HEK293T (cell line): ENCODE measurements around the gene SLC22A2.

Source experiments
- CTCF ChIA-PET: fragments of 350-600 bp; formaldehyde crosslinking; extraction: SDS; loops from one replicate; lab custom pipeline; 2021; ENCODE audit warnings: antibody characterized with exemption, inconsistent platforms; lab: Yijun Ruan, JAX
- POLR2A ChIA-PET: fragments of 350-600 bp; formaldehyde crosslinking; extraction: SDS; loops from one replicate; lab custom pipeline; 2020; ENCODE audit warnings: antibody characterized with exemption, inconsistent platforms; lab: Yijun Ruan, JAX
- DNase-seq: peaks from one replicate; pipeline ENCODE4 v3.0.0; 2012; ENCODE audit warnings: mixed read lengths; ENCODE audit errors: extremely low spot score
- ARNT ChIP-seq: fragments of 450-650 bp; IDR thresholded peaks from 2 replicates; pipeline ENCODE4 v1.6.1; 2017; ENCODE audit warnings: mild to moderate bottlenecking
- BHLHE40 ChIP-seq: fragments of 450-650 bp; IDR thresholded peaks from 2 replicates; pipeline ENCODE4 v1.6.1; 2016; ENCODE audit warnings: mild to moderate bottlenecking, moderate library complexity, borderline replicate concordance
- CTBP1 ChIP-seq: fragments of 450-650 bp; IDR thresholded peaks from 2 replicates; pipeline ENCODE4 v1.6.1; 2016; ENCODE audit warnings: borderline replicate concordance
- ELF4 ChIP-seq: fragments of 450-650 bp; IDR thresholded peaks from 2 replicates; pipeline ENCODE4 v1.6.1; 2017; ENCODE audit warnings: antibody characterized with exemption
- FOXA1 ChIP-seq: fragments of 450-650 bp; IDR thresholded peaks from 2 replicates; pipeline ENCODE4 v1.6.1; 2016; ENCODE audit warnings: mild to moderate bottlenecking
- FOXK2 ChIP-seq: fragments of 450-650 bp; IDR thresholded peaks from 2 replicates; pipeline ENCODE4 v1.6.1; 2016; ENCODE audit warnings: mild to moderate bottlenecking
- FOXM1 ChIP-seq: fragments of 450-650 bp; IDR thresholded peaks from 2 replicates; pipeline ENCODE4 v1.6.1; 2017; ENCODE audit warnings: mild to moderate bottlenecking, borderline replicate concordance
- HDGF ChIP-seq: fragments of 450-650 bp; IDR thresholded peaks from 2 replicates; pipeline ENCODE4 v1.6.1; 2017; ENCODE audit warnings: antibody characterized with exemption, borderline replicate concordance
- L3MBTL2 ChIP-seq: fragments of 450-650 bp; conservative IDR thresholded peaks from 2 replicates; pipeline ENCODE4 v1.6.1; 2016; ENCODE audit warnings: mild to moderate bottlenecking
- LEF1 ChIP-seq: fragments of 450-650 bp; IDR thresholded peaks from 2 replicates; pipeline ENCODE4 v1.6.1; 2017; ENCODE audit warnings: mild to moderate bottlenecking, borderline replicate concordance
- NFRKB ChIP-seq: fragments of 450-650 bp; IDR thresholded peaks from 2 replicates; pipeline ENCODE4 v1.6.1; 2016; ENCODE audit warnings: mild to moderate bottlenecking, moderate library complexity
- PKNOX1 ChIP-seq: fragments of 450-650 bp; IDR thresholded peaks from 2 replicates; pipeline ENCODE4 v1.6.1; 2016
- SP1 ChIP-seq: fragments of 450-650 bp; IDR thresholded peaks from 2 replicates; pipeline ENCODE4 v1.6.1; 2017
- SUZ12 ChIP-seq: fragments of 450-650 bp; IDR thresholded peaks from 2 replicates; pipeline ENCODE4 v1.6.1; 2016; ENCODE audit warnings: mild to moderate bottlenecking
- TARDBP ChIP-seq: fragments of 450-650 bp; IDR thresholded peaks from 2 replicates; pipeline ENCODE4 v1.6.1; 2016
- ZNF384 ChIP-seq: fragments of 450-650 bp; IDR thresholded peaks from 2 replicates; pipeline ENCODE4 v1.6.1; 2016

SLC22A2 gene

GRCh38 chr6:160276126-160276525, 17.5 kb upstream of the SLC22A2 start:
- ChIA-PET POLR2A (no interaction called here), CTCF (no interaction called here)
- TF ChIP-seq BHLHE40 (no peak), ZNF384 (no peak), ARNT (no peak), FOXA1 (no peak), PKNOX1 (no peak), NFRKB (no peak), FOXK2 (no peak), TARDBP (no peak), CTBP1 (no peak), ELF4 (no peak), SUZ12 (no peak)

GRCh38 chr6:160275511-160276003, 16.9 kb upstream of the SLC22A2 start:
- TF ChIP-seq LEF1 = no peak
- TF ChIP-seq CTBP1 = no peak
- no peak for TF ChIP-seq FOXK2
- TF ChIP-seq SP1 = no peak
- no peak for TF ChIP-seq FOXA1
- TF ChIP-seq HDGF = no peak
- no peak for TF ChIP-seq SUZ12
- no peak for TF ChIP-seq ELF4
- TF ChIP-seq PKNOX1 = no peak
- no peak for TF ChIP-seq L3MBTL2
- no peak for TF ChIP-seq BHLHE40
- TF ChIP-seq NFRKB = no peak
- TF ChIP-seq ZNF384 = no peak
- TF ChIP-seq ARNT = no peak
- ChIA-PET POLR2A (no interaction called here), CTCF (no interaction called here)
- no peak for DNase-seq

More at GRCh38 chr6:160276126-160276525, 17.5 kb upstream of the SLC22A2 start:
- DNase-seq = no peak

GRCh38 chr6:160274871-160275510, 16.4 kb upstream of the SLC22A2 start:
- ChIA-PET POLR2A (no interaction called here), CTCF (interaction anchor here (0.6 kb wide), 1 partner anchor 611 kb away, joined by 3 read pairs; no protein-coding TSS in a partner anchor)
- TF ChIP-seq FOXM1 = no peak
- TF ChIP-seq CTBP1 = no peak
- TF ChIP-seq ZNF384 = no peak
- no peak for TF ChIP-seq LEF1
- no peak for TF ChIP-seq SP1
- TF ChIP-seq FOXA1 = no peak
- no peak for TF ChIP-seq NFRKB
- no peak for TF ChIP-seq SUZ12
- no peak for TF ChIP-seq ELF4
- DNase-seq = no peak

DNA sequence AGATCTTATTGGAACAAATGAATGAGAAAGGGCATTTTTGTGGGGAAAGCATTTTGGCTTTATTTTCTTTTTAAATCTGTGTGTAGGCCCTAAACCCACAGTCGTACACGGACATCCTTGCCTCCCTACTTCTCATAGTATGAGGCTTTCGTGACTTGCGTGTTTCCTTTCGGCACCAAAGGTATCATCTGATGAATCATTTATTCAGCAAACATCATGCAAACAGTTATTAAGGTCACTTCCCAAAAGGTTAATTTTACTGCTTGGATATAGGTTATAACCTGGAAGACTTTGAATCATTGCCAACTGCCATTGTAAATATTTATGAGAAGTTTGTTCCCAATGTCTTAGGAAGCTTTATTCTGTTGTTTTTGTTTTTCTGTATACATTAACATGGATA, 15.1 kb upstream of the SLC22A2 start:
- ChIA-PET CTCF (no interaction called here), POLR2A (no interaction called here)
- no peak for DNase-seq
- TF ChIP-seq ZNF384 = no peak
- TF ChIP-seq FOXK2 = no peak
- TF ChIP-seq BHLHE40 = no peak
- TF ChIP-seq SP1 = no peak
- no peak for TF ChIP-seq SUZ12
- no peak for TF ChIP-seq TARDBP
- no peak for TF ChIP-seq CTBP1

DNA sequence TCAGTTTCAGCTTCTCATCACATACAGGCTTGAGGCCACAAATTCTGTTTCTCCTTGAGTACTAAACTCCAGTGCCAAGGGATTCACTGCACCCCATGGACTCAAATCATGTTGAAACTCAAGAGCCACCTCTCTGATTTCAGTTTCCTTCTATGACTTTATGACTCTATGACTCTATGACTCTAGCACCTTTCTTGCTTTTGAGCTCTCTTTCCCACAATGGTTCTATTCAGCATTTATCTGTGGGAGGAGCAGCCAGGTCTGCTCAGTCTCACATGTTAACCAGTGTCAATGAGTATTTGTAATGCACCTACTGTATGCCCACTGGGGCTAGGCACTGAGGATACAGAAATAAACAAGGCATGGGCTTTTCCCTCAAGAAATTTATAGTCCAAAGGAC, 14.6 kb upstream of the SLC22A2 start:
- POLR2A ChIA-PET = no interaction called here
- no peak for TF ChIP-seq FOXK2
- CTCF ChIA-PET = no interaction called here
- no peak for DNase-seq

DNA sequence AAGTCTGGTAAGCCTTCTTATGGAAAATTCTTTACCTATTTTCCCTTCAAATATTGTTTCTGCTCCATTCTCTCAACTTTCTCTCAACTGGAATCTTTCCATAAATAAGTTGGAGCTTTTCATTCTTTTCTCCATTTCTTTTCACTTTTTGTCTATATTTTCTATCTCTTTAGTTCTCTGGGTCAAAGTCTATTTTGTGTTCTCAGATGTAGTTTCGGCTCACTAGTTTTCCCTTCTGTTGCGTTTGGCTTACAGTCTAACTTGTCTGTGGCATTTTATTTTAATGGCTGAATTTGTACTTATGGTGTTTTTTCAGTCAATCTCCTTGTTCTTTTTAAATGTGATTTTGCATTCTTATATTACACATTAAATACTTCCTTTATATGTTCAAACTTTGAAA, 14.1 kb upstream of the SLC22A2 start:
- TF ChIP-seq ARNT (no peak), HDGF (no peak), FOXK2 (no peak), LEF1 (no peak), ELF4 (no peak), L3MBTL2 (no peak)
- ChIA-PET POLR2A (no interaction called here), CTCF (no interaction called here)
- no peak for DNase-seq

DNA sequence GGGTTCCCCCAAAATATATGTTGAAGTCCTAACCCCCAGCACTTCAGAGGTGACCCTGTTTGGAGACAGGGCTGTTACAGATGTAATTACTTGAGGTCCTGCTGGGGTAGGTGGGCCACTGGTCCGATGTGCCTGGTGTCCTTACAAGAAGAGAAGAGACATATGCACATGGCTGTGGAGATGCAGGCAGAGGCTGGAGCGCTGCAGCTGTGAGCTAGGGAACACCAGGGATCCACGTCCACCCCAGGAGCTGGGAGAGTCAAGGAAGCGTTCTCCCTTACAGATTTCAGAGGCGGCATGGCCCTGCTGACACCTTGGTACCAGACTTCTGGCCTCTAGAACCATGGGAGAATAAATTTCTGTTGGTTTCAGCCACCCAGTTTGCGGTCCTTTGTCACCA, 11.7 kb upstream of the SLC22A2 start:
- TF ChIP-seq ARNT (no peak), SUZ12 (no peak), LEF1 (no peak), PKNOX1 (no peak), TARDBP (no peak), FOXM1 (no peak), SP1 (no peak), HDGF (no peak), BHLHE40 (no peak), FOXA1 (no peak), L3MBTL2 (no peak), NFRKB (no peak)
- ChIA-PET POLR2A (no interaction called here), CTCF (no interaction called here)
- DNase-seq = no peak
